ENCODE results near the gene CACNA1A. TPM values are rescaled to one million over a fixed set of nuclear protein-coding genes. Genes with fewer than 3 reads are reported as not detected.

The CACNA1A gene
- total RNA-seq, 1 experiment from 2014 or later = 0.86 TPM

- DNase-seq (ENCODE audit: low read depth) = no peak
Measured at GRCh38 chr19:13234518-13234917, 271.8 kb downstream of the CACNA1A start.

- no peak for DNase-seq (ENCODE audit: low read depth)
Measured at GRCh38 chr19:13231663-13232062, 274.6 kb downstream of the CACNA1A start.

- no peak for DNase-seq (ENCODE audit: low read depth)
Measured at GRCh38 chr19:13229246-13229645, 277.0 kb downstream of the CACNA1A start.

- DNase-seq (ENCODE audit: low read depth) = no peak
Measured at GRCh38 chr19:13228561-13228960, 277.7 kb downstream of the CACNA1A start.

- DNase-seq (ENCODE audit: low read depth) = no peak
Measured at GRCh38 chr19:13226983-13227382, 279.3 kb downstream of the CACNA1A start.

GRCh38 chr19:13225973-13226865 lies 280.1 kb downstream of the CACNA1A start:
- no peak for DNase-seq (ENCODE audit: low read depth)

GRCh38 chr19:13225085-13225484 lies 281.2 kb downstream of the CACNA1A start:
- DNase-seq (ENCODE audit: low read depth) = no peak

GRCh38 chr19:13220847-13221246 lies 285.4 kb downstream of the CACNA1A start:
- DNase-seq (ENCODE audit: low read depth) = no peak

- no peak for DNase-seq (ENCODE audit: low read depth)
Measured at GRCh38 chr19:13215572-13216380, 290.5 kb downstream of the CACNA1A start.

- no peak for DNase-seq (ENCODE audit: low read depth)
Measured at GRCh38 chr19:13214036-13214730, 292.1 kb downstream of the CACNA1A start.

GRCh38 chr19:13212759-13213330 lies 293.4 kb downstream of the CACNA1A start:
- DNase-seq (ENCODE audit: low read depth) = peak; percentile 59

GRCh38 chr19:13211426-13212308 lies 294.6 kb downstream of the CACNA1A start:
- DNase-seq (ENCODE audit: low read depth) = no peak

- DNase-seq (ENCODE audit: low read depth) = no peak
Measured at GRCh38 chr19:13210941-13211340, 295.3 kb downstream of the CACNA1A start.

GRCh38 chr19:13210339-13210775 lies 295.9 kb downstream of the CACNA1A start:
- no peak for DNase-seq (ENCODE audit: low read depth)

- no peak for DNase-seq (ENCODE audit: low read depth)
Measured at GRCh38 chr19:13209484-13210338, 296.6 kb downstream of the CACNA1A start.

- DNase-seq (ENCODE audit: low read depth) = no peak
Measured at GRCh38 chr19:13208672-13209483, 297.4 kb downstream of the CACNA1A start.

GRCh38 chr19:13207846-13208671 lies 298.2 kb downstream of the CACNA1A start:
- DNase-seq (ENCODE audit: low read depth) = peak; percentile 81

Data from LHCN-M2 (cell line).